NCI-H1436 (cell line): ENCODE data around the gene DCTN4.
"Not testable (repeated sequence)": the region's sequence is repeated elsewhere in the genome, so short reads cannot be mapped to it uniquely, and the experiment has no call there.

ENCODE experiments used
- DNase-seq: peaks from one replicate; lab custom pipeline; 2025; lab: John Stamatoyannopoulos, UW

Gene DCTN4

DNA sequence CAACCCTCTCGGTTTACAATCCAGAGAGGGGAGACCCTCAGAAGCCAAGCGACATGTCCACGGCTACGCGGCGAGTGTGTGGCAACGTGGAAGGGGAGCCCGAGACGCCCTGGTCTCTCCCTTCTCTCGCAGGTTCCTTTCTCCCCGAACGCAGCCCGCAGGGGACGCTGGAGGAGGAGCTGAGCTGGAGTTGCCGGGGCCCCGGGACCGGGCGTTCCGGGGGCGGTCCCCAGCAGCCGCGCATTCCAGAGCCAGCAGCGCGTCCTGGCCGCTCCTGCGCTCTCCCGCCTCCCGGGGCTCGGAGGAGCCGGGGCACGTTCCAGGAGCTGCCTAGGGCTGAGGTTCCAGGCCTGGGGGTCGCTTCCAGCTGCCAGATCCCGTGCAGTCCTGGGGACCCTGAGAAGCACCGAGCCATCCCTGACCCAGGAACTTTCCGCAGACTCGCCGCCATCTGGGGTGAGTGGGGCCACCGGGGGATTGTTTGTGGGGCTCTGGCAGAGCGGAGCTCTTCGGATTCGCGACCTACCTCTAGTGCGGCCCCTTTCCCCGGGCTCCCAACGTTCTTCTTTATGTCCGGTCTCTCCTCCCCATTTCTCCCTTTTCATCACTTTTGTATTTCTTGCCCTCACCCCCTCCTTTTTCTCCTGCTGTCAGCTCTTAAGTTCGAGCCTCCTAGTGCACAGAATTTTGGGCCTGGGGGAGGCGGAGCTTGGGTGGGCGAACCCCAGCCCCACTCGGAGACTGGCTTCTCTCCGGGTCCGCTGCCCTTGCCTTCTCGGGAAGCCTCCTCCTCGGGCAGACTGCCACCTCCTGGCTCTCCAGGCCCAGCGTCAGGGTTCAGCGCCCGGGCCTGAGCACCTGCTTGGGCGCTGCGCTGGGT, 19.9 kb upstream of the DCTN4 start, which contains the start of gene SMIM3:
Gene SMIM3 (plus strand): TSS at position 241 of the 880 bp plus-strand sequence. CDS start 16,684 bp downstream, outside the sequence.
- DNase-seq = no peak

DNA sequence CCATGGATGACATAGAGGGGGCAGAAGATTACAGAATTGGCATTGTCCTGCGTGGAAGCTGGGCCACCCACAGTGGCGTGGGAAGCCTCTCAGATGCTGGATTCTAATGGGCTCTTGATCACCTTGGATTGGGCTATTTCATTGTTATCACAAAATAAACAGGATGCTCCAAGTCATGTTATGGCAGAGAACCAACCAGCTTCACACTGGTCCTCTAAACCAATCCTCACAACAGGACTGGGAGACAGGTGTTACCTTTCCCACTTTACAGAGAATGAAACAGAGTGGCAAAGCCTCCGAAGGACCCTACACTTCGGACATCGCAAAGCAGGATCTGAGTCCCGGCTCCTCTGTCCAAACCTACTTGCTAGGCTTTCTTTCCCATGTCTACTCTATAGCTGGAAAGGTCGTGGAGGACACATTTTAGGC, 19.3 kb upstream of the DCTN4 start:
- no peak for DNase-seq

DNA sequence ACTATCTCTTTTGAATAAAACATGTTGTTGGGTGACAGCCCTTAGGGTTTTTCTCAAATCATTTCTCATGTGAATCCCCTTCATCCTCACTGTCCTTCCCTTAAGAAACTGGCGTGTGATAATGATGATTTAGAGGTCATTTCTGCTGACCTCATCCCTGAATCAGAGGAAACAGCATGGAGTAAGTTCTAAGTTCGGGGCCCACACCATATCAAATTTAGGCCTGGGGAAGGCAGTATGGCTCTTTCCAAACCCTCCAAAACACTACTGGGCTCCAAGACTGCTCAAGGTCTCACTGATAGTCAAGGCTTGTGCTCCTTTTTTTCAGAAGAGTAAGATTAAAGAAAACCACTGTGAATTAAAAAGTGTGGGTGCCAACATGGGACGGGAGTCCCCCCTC, 18.9 kb upstream of the DCTN4 start:
- no peak for DNase-seq

DNA sequence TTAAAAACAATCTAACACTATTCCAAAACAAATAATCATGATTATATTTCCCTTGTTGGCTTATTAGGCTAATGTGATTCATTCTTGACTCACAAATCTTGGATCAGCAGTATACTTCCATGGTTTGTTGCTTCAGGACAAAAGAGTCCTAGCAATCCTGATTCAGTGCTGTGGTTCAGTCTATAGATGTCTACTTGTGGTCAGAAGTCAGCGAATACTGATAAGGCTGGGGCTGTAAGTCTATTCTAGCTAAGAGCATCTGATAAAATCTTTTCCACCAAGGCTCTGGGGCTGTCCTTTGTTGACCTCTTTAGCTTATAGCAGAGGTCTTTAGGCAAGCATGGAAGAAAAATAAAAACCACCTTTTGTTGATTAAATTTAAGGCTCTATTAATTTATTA, 15.3 kb upstream of the DCTN4 start:
- DNase-seq = no peak

DNA sequence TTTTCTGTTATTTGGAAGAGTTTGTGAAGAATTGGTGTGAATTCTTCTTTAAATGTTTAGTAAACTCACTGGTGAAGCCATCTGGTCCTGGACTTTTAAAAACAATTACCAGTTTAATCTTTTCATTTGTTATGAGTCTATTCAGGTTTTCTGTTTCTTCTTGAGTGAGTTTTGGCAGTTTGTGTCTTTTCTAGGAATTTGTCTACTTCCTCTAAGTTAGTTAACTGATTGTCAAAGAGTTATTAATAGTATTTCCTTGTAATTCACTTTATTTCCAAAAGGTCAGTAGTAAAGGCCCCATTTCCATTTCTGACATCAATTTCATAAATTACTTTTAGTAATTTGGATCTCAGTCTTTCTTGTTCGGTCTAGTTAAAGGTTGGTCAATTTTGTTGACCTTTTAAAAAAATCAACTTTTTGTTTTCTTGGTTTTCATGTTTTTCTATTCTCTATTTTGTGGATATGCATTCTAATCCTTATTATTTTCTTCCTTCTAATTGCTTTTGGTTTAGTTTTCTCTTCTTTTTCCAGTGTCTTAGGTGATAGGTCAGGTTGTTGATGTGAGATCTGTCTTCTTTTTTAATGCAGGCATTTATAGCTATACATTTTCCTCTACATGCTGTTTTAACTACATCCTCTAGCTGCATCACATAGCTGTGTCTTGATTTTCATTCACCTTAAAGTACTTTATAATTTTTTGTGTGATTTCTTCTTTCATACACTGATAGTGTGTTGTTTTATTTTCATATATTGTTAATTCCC, 12.4 kb upstream of the DCTN4 start:
- DNase-seq = no peak

DNA sequence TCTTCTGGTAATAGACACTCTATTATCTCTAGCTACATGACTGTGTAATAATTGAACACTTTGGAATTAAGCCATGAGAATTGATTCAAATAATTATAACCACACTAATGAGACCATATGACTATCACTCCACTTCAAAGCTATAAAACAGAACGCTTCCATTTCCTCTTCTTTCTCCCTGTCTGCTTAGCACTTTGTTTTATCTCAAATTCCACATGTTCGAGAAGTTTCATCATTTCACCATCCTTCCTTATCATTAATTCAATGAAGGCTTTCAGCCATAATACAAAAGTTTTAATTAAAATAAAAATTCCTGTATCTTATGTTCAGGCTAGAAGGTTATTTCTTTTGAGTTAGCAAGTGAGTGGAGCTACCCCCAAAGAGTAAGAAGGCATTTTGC, 7.4 kb upstream of the DCTN4 start:
- no peak for DNase-seq

DNA sequence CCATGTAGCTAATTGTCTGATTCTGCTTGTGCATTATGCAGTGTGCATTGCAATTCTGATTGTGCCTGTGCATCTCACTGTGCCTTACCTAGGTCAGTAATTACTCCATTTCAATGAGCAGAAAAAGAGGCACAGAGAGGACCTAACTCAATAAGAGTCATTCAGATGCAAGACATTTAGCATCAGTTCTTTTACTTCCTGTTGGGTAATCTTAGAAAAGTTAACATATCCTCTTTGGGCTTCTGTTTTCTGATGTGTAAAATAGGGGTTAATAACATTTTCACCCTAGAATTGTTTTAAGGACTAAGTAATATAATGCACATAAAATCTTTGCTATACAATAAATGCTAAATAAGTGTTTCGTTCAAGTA, 7.0 kb upstream of the DCTN4 start:
- DNase-seq = no peak

DNA sequence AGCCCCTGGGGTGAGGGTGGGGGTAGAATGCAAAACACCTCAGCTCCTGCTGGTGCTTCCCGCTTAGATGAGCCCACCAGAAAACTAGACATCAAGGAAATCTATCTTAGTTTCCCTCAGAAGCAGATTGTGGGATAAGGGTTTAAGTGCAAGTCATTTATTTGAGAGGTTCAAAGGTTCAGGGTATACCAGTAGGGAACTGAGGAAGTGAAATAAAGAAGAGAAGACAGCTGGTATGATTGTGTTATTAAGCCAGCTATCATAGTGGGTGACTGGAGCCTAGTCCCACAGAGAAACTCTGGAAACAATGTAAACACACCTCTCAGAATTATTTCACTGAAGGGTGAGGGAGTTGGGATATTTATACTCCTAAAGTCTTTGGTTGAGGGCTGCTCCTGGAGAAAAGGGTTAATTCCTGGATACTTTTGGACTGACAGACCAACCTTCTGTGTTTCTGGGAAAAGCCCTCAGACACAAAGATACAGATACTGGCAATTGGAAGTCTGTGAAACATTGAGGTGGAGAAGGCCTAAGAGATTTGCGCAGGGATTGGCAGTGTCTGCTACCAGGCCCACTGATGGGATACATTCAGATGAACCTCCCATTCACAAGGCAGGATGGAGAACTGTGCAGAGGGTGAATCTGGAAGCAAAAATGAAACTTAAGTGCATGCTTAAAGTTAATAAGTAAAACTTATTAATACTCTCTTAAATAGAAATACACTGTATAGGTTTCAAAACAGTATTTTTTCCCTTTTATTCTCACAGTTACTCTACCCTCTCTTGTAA, 6.4 kb upstream of the DCTN4 start:
- DNase-seq = no peak

DNA sequence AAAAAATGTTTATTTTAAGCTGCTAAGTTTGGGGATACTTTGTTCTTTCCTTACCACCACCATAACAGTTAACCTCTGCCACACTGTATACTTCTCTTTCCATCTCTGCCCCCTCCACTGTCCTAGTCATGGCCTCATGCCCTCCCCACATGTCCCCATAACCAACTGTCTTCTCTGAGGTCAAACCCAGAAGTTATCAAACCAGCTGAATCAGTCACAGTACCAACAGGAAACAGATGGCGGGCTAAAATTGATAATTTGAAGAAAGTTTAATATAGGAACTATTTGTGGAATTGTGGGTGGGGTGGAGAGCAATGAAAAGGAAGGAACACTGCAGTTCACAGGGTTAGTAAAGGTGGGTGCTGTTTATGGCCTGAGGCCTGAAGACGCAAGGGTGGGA, 5.7 kb upstream of the DCTN4 start:
- no peak for DNase-seq

DNA sequence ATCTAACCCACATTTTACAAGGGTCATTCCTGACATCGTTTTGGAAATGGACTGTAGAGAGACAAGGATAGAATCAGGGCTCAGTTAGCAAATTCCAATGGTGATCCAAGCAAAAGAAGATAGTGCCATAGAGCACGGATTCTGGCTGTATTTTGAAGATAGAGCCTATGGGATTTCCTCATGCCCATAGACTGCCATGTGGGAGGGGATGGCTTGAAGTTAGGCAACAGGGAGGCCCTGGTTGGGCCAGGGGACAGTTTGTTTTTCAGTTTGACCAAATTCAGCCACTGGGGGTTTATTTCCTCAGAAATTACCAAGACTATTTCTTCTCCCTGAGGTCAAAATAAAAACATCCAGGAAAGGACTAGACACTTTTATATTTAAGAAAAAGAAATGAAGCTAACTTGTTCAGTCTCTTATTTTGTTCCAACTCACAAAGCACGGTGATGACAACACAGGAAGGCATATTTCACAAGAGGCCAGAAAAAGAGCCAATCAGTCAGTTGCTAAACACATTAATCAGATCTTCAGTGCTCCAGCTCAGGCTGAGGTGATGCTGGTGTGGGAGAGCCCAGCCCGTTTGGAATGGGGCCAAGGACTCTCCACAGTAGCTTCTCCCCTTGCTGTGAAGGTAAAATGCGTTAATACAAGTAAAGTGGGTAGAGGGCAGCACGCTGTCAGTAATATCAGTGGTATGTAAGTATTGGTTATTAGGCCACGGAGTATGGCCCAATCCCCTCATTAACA, 4.4 kb upstream of the DCTN4 start:
- DNase-seq = peak; percentile 32

DNA sequence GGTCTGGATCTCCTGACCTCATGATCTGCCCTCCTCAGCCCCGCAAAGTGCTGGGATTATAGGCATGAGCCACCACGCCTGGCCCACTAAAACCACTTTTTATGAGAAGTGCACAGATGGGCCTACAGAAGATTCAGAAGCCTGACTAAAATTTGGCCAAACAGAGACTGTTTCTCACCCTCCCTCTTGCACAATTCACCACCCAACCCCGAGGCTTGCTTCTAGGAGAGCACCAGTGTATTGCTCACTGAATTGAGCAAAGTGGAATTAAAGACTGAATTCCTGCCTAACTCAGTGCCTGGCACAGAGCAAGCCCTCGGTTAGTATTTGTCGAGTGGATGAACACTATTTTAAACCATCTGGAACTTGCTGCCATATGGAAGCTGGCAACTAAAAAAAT, 3.4 kb upstream of the DCTN4 start:
- no peak for DNase-seq

DNA sequence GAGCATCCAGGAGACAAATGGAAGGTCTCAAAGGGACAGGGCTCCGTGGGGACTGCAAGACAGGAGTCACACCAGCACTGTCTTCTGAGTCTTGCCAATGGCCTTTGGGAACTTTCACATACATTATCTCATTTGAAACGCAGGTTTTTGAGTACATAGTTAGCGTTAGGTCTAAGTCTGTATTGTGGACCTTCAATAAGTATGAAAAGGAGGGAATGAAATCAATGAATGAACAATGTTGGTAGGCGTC, 442 bp upstream of the DCTN4 start:
- DNase-seq = no peak

DNA sequence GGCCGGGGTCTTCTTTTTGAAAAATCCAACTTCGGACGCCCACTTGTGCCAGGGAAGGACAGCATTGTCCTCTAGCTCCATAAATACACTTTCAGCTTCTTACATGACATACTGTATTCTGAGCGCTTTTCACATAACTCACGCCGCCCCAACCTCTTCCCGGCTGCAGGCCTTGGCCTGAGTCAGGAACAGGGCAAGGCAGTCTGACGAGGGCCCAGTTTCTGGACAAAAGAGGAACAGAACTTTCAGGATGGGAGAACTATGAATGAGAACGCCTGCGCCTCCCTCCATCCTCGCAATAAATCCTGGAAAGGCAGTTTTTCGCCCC, 650 bp downstream of the DCTN4 start:
- no peak for DNase-seq

DNA sequence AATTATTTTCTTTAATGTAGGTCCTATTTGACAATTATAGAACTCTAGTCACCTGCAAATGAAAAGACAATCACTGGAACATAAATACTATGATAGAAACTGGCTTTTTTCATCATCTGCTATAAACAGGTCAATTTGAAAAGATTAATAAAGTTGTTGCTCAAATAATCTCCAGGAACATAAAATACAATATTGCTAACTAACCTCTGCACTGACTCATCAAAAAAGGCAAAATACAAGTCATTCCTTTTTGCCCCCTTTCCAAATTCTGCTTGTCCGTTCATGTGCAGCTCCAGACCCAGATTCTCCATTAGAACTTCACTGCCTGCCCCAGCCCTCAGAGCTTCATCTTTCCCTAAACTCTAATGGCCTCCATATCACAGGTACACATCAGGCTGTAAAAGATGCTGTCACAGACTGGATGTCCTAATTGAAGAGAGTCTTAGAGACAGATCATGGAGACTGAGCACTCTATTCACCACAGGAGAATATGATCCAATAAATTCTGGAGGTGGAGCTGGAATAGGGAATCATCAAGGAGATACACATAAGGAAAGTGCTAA, 1.6 kb downstream of the DCTN4 start:
- DNase-seq = no peak

DNA sequence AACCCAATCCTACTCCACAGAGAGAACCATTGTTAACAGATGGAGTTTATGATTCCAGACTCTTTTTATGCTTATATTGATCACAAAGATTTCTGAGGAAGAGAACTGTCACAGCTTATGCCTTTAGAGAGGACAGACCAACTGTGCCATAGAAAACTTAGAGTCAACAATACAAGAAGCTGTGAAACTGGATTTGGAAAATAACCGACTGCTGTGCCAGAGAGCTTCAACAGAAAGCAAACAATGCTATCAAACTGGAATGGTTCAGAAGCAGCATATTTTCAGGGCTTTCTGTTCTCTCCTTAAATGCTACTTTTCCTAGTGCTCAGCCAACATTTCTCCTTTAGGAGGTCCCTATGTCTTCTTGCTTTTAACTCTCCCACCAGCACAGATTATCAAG, 5.0 kb downstream of the DCTN4 start:
- no peak for DNase-seq

DNA sequence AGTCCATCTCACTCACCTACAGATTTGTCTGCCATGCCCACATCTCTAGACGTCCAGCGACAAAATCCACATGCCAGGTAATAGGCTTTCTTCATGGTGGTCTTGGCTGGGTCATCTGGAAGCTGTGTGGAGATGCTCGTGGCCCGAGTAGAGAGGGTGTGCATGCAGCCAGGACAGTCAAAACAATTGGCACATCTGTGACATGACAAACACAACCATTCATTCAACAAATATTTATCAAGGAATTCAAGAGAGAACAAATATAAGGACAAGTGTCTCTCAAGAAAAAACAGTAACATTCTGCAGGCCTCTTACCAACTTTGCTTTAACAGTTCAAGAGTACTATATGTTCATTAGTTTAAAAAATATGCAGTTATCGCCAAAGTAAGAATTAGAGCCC, 5.4 kb downstream of the DCTN4 start:
- DNase-seq = no peak

DNA sequence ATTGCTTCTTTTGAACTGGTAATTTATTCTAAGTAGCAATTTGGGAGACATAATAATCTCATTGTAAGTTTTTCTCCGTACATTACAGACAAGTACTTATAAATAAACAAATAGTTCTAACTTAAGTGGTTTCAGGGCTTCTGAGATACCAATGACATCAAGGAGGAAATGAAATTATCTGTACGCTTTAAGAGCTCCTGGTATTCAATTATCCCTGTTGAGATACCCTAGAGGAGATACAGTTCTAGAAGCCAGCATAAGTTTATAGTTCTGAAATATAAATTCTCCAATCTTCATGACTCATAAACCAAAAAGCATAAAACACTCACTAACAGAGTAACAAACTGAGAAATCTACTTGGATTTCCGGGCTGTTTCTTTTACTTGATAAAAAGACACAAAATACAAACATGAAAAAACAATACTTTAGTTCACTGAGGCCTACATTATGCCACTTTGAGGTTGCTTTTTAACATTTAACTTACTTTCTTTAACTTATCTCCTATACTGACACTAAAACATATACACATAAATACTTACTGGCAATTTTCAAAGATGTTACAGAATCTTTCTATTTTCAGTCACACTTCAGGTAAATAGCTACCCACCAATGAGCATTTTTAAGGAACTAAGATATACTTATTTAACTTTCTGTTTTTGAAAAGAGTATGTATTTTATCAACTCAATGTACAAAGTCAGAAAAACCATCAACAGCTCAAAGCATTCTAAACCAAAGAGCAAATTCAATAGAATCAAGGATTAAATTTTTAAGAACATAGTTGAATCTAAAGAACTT, 7.5 kb downstream of the DCTN4 start:
- DNase-seq = peak; percentile 26

DNA sequence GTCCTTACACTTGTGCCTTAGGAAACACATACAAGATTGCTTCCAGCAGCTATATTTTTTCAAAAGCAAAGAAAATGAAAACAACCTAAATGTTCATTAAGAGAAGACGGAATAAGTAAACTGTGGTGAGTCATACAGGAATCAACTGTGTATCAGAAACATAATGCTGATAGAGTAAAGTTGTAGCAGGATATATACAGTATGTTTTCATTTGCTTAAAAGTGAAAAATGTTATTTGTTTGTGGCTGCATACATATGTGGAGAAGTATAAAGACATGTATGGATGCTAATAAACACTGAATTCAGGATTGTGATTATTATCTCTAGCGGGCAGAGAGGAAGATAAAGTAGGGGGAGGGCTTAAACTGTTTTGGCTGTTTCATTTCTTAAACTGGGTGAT, 8.3 kb downstream of the DCTN4 start:
- no peak for DNase-seq

DNA sequence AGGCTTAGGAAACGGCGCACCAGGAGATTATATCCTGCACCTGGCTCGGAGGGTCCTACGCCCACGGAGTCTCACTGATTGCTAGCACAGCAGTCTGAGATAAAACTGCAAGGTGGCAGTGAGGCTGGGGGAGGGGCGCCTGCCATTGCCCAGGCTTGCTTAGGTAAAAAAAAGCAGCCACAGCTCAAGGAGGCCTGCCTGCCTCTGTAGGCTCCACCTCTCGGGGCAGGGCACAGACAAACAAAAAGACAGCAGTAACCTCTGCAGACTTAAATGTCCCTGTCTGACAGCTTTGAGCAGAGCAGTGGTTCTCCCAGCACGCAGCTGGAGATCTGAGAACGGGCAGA, 15.7 kb downstream of the DCTN4 start:
- not testable (repeated sequence) for DNase-seq

DNA sequence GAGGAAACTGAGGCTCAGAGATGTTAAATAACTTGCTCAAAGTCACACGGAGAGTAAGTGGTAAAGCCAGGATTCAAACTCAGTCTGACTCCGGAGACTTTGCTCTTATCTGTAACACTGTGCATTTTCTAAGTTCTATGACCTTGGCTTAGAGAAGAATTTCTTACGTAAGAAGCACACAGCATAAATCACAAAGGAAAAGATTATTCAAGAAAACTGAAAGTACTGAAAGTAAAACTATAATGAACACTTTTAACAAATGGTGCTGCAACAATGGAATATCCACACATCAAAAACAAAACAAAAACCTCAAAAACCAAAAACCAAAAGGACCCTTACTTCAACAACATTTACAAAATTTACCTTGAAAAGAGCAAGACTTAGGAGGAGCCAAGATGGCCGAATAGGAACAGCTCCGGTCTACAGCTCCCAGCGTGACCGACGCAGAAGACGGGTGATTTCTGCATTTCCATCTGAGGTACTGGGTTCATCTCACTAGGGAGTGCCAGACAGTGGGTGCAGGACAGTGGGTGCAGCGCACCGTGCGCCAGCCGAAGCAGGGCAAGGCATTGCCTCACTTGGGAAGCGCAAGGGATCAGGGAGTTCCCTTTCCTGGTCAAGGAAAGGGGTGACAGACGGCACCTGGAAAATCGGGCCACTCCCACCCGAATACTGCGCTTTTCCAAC, 16.2 kb downstream of the DCTN4 start:
- DNase-seq = not testable (repeated sequence)

DNA sequence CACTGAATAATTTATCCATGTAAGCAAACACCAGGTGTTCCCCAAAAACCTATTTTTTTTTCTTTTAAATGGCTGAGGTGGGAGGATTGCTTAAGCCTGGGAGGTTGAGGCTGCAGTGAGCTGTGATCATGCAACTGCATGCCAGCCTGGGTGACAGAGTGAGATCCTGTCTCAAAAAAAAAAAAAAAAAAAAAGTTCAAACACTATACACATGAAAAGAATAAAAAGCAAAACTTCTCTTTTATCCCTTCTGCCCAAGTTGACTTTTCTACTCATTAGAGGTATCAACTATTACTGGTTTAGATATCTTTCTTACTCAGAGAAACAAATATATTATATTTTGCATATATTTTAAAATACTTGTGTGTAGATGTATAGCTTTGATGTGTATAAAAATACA, 17.8 kb downstream of the DCTN4 start:
- DNase-seq = no peak
